Endodermal cell (in vitro differentiated cells): ENCODE data around the gene CDC6. TPM values are rescaled to one million over a fixed set of nuclear protein-coding genes. Genes with fewer than 3 reads are reported as not detected.

Source experiments
- DNase-seq: peaks from one replicate; pipeline ENCODE4 v3.0.0-alpha.2; 2017
- H3K27ac ChIP-seq: 2 replicates; pipeline ENCODE4 v1.5.1; 2013; ENCODE audit warnings: mild to moderate bottlenecking, low read depth, low read length, moderate library complexity
- H3K27me3 ChIP-seq: 2 replicates; pipeline ENCODE4 v1.6.1; 2013; ENCODE audit warnings: mild to moderate bottlenecking, low read length, moderate library complexity; ENCODE audit not compliant: insufficient read depth, control insufficient read depth, poor library complexity, severe bottlenecking
- H3K36me3 ChIP-seq: 2 replicates; pipeline ENCODE4 v1.7.0; 2013; ENCODE audit warnings: mild to moderate bottlenecking, low read length, moderate library complexity; ENCODE audit not compliant: control insufficient read depth, insufficient read depth
- H3K4me1 ChIP-seq: one replicate; pipeline ENCODE4 v1.7.0; 2013; ENCODE audit warnings: low read length; ENCODE audit not compliant: control insufficient read depth, insufficient read depth
- H3K4me3 ChIP-seq: 2 replicates; pipeline ENCODE4 v1.5.1; 2013; ENCODE audit warnings: mild to moderate bottlenecking, low read length, moderate library complexity
- H3K9ac ChIP-seq: 2 replicates; pipeline ENCODE4 v1.6.1; 2013; ENCODE audit warnings: mild to moderate bottlenecking, low read length, moderate library complexity; ENCODE audit not compliant: poor library complexity, severe bottlenecking; ENCODE audit errors: extremely low read depth
- H3K9me3 ChIP-seq: 2 replicates; pipeline ENCODE4 v1.6.1; 2013; ENCODE audit warnings: mild to moderate bottlenecking, low read length, moderate library complexity; ENCODE audit not compliant: control insufficient read depth
- H3K27ac Mint-ChIP-seq: 2 replicates; pipeline ENCODE4 v1.8.0; 2020; ENCODE audit warnings: mixed read lengths
- H3K27me3 Mint-ChIP-seq: 2 replicates; pipeline ENCODE4 v1.8.0; 2021; ENCODE audit warnings: mild to moderate bottlenecking, mixed read lengths; ENCODE audit not compliant: insufficient read depth
- H3K36me3 Mint-ChIP-seq: 2 replicates; pipeline ENCODE4 v1.8.0; 2020; ENCODE audit warnings: low read depth, mixed read lengths
- H3K4me1 Mint-ChIP-seq: 2 replicates; pipeline ENCODE4 v1.8.0; 2020; ENCODE audit warnings: mixed read lengths
- H3K4me3 Mint-ChIP-seq: 2 replicates; pipeline ENCODE4 v1.8.0; 2020; ENCODE audit warnings: mild to moderate bottlenecking, moderate library complexity, mixed read lengths
- H3K9me3 Mint-ChIP-seq: 2 replicates; pipeline ENCODE4 v1.8.0; 2020; ENCODE audit warnings: mild to moderate bottlenecking, mixed read lengths
- CTCF ChIP-seq: fragments of 200-600 bp; sonication (generic); conservative IDR thresholded peaks from 2 replicates; pipeline ENCODE4 v1.5.0; 2021; ENCODE audit warnings: antibody characterized with exemption, mild to moderate bottlenecking
- WGBS, 2 experiments: methylation state at CpG; one replicate each; pipeline versions ENCODE4 v1.1.5 to v1.1.7; 2013; ENCODE audit warnings: missing lambda C conversion rate in 2 of 2, mixed read lengths in 1 of 2; ENCODE audit not compliant: insufficient coverage in 1 of 2, insufficient read length in 1 of 2; 5-methylcytosine and 5-hydroxymethylcytosine counted together
- total RNA-seq, 2 donors: library from RNA; stranded (reverse); fragmentation: NEBNext Ultra II Directional in 1 of 2; extraction: Animal tissue kit (Norgen Biotek cat#: 25700) in 1 of 2; gene quantifications; 2 replicates in 1 of 2; 3 replicates in 1 of 2; pipeline ENCODE4 v1.2.1, GENCODE V29; 2021

The CDC6 gene
- total RNA-seq, 2 donors from 2014 or later = 88.4 to 95.4 TPM

GRCh38 chr17:40283662-40284061 is 4.0 kb upstream of the CDC6 start:
- Mint-ChIP-seq H3K27ac (no peak overlapping the region), H3K9me3 (no peaks in the 10 kb centered on the region), H3K4me1 (peaks cover 1% of the 10 kb centered on the region), H3K27me3 (no peaks in the 10 kb centered on the region), H3K4me3 (no peak overlapping the region), H3K36me3 (peaks cover 35% of the 10 kb centered on the region)
- no peaks in the 10 kb centered on the region for H3K4me1 ChIP-seq
- H3K36me3 ChIP-seq = peaks cover 19% of the 10 kb centered on the region
- no peak overlapping the region for H3K9ac ChIP-seq
- DNase-seq = no peak
- H3K27me3 ChIP-seq = no peaks in the 10 kb centered on the region
- 100% methylated on average over 1 of the region's 2 CpGs for WGBS, 2 experiments
- no peak overlapping the region for H3K4me3 ChIP-seq
- TF ChIP-seq CTCF = no peak
- no peaks in the 10 kb centered on the region for H3K9me3 ChIP-seq
- H3K27ac ChIP-seq = no peak overlapping the region

GRCh38 chr17:40284085-40284713 is 3.5 kb upstream of the CDC6 start:
- H3K27ac ChIP-seq = no peak overlapping the region
- peaks cover 31% of the 10 kb centered on the region for H3K36me3 Mint-ChIP-seq

GRCh38 chr17:40286473-40286872 is 1.2 kb upstream of the CDC6 start:
- no peak overlapping the region for H3K4me3 Mint-ChIP-seq
- H3K36me3 Mint-ChIP-seq = peaks cover 30% of the 10 kb centered on the region
- peaks cover 1% of the 10 kb centered on the region for H3K4me1 Mint-ChIP-seq
- Histone ChIP-seq H3K9me3 (no peaks in the 10 kb centered on the region), H3K9ac (no peak overlapping the region), H3K36me3 (peaks cover 20% of the 10 kb centered on the region), H3K27ac (no peak overlapping the region), H3K4me1 (no peaks in the 10 kb centered on the region), H3K4me3 (no peak overlapping the region), H3K27me3 (no peaks in the 10 kb centered on the region)
- WGBS, 2 experiments = 88 to 100% methylated on average over 1 to 2 of the region's 2 CpGs
- no peak for DNase-seq
- TF ChIP-seq CTCF = no peak
- no peak overlapping the region for H3K27ac Mint-ChIP-seq
- no peaks in the 10 kb centered on the region for H3K27me3 Mint-ChIP-seq
- H3K9me3 Mint-ChIP-seq = no peaks in the 10 kb centered on the region

More at GRCh38 chr17:40284085-40284713, 3.5 kb upstream of the CDC6 start:
- Histone ChIP-seq H3K36me3 (peaks cover 18% of the 10 kb centered on the region), H3K4me3 (no peak overlapping the region), H3K4me1 (no peaks in the 10 kb centered on the region), H3K9ac (no peak overlapping the region), H3K9me3 (no peaks in the 10 kb centered on the region), H3K27me3 (no peaks in the 10 kb centered on the region)
- Mint-ChIP-seq H3K9me3 (no peaks in the 10 kb centered on the region), H3K4me3 (no peak overlapping the region), H3K4me1 (peaks cover 1% of the 10 kb centered on the region), H3K27me3 (no peaks in the 10 kb centered on the region), H3K27ac (no peak overlapping the region)
- WGBS, 2 experiments = 78% methylated on average over 1 of the region's 2 CpGs; no CpG with 5 or more reads in 1 of the 2 experiments
- no peak for DNase-seq
- peak; percentile 31 for TF ChIP-seq CTCF
